ENCODE data around the gene TK1. TPM values are rescaled to one million over a fixed set of nuclear protein-coding genes. Genes with fewer than 3 reads are reported as not detected.

Gene TK1
- total RNA-seq, 1 experiment from 2014 or later: 72.5 TPM

GRCh38 chr17:78154903-78155811 lies 31.7 kb downstream of the TK1 start (continued):
- no peak for TF ChIP-seq PRRX2 (CRISPR knock-in tag; IDR thresholded peaks at IDR 0.05)
- no peak for TF ChIP-seq TP53 (CRISPR knock-in tag; IDR thresholded peaks at IDR 0.05)

- no peak overlapping the region for H3K4me3 Mint-ChIP-seq
- ATAC-seq (no peak), DNase-seq (ENCODE audit: low spot score) (no peak)
- POLR2A ChIA-PET: interaction anchor here (0.6 to 0.8 kb wide), 2 partner anchors 25 to 48 kb away, joined by 3 to 4 read pairs; no protein-coding TSS in a partner anchor
- H3K4me1 Mint-ChIP-seq: no peaks in the 10 kb centered on the region
- CTCF ChIA-PET: interaction anchor here (0.6 to 1.3 kb wide), 3 partner anchors 14 to 270 kb away, joined by 3 to 5 read pairs (median 4); no protein-coding TSS in a partner anchor
- H3K27ac Mint-ChIP-seq: no peak overlapping the region
- H3K9me3 Mint-ChIP-seq: no peaks in the 10 kb centered on the region
- TF ChIP-seq HMGXB4 (CRISPR knock-in tag; IDR thresholded peaks at IDR 0.05) (no peak), MXD4 (CRISPR knock-in tag; IDR thresholded peaks at IDR 0.05; ENCODE audit: borderline replicate concordance) (no peak), SP1 (CRISPR knock-in tag; conservative IDR thresholded peaks at IDR 0.05) (no peak), CREB1 (CRISPR knock-in tag; IDR thresholded peaks at IDR 0.05) (no peak), RELA (CRISPR knock-in tag; IDR thresholded peaks at IDR 0.05; ENCODE audit: borderline replicate concordance) (no peak), IRF2 (CRISPR knock-in tag; IDR thresholded peaks at IDR 0.05; ENCODE audit: borderline replicate concordance, low read depth) (no peak), NR3C1 (CRISPR knock-in tag; conservative IDR thresholded peaks at IDR 0.05; ENCODE audit: low read depth) (no peak), ZNF512 (CRISPR knock-in tag; IDR thresholded peaks at IDR 0.05; ENCODE audit: borderline replicate concordance) (no peak)
- TF ChIP-seq, protein P1, sequence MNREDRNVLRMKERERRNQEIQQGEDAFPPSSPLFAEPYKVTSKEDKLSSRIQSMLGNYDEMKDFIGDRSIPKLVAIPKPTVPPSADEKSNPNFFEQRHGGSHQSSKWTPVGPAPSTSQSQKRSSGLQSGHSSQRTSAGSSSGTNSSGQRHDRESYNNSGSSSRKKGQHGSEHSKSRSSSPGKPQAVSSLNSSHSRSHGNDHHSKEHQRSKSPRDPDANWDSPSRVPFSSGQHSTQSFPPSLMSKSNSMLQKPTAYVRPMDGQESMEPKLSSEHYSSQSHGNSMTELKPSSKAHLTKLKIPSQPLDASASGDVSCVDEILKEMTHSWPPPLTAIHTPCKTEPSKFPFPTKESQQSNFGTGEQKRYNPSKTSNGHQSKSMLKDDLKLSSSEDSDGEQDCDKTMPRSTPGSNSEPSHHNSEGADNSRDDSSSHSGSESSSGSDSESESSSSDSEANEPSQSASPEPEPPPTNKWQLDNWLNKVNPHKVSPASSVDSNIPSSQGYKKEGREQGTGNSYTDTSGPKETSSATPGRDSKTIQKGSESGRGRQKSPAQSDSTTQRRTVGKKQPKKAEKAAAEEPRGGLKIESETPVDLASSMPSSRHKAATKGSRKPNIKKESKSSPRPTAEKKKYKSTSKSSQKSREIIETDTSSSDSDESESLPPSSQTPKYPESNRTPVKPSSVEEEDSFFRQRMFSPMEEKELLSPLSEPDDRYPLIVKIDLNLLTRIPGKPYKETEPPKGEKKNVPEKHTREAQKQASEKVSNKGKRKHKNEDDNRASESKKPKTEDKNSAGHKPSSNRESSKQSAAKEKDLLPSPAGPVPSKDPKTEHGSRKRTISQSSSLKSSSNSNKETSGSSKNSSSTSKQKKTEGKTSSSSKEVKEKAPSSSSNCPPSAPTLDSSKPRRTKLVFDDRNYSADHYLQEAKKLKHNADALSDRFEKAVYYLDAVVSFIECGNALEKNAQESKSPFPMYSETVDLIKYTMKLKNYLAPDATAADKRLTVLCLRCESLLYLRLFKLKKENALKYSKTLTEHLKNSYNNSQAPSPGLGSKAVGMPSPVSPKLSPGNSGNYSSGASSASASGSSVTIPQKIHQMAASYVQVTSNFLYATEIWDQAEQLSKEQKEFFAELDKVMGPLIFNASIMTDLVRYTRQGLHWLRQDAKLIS (CRISPR knock-in tag; IDR thresholded peaks at IDR 0.05; ENCODE audit: borderline replicate concordance): no peak
- no peaks in the 10 kb centered on the region for H3K27me3 Mint-ChIP-seq (ENCODE audit: low read depth)
- H3K36me3 Mint-ChIP-seq: no peaks in the 10 kb centered on the region
Measured at GRCh38 chr17:78151514-78152008, 35.3 kb downstream of the TK1 start.

DNA sequence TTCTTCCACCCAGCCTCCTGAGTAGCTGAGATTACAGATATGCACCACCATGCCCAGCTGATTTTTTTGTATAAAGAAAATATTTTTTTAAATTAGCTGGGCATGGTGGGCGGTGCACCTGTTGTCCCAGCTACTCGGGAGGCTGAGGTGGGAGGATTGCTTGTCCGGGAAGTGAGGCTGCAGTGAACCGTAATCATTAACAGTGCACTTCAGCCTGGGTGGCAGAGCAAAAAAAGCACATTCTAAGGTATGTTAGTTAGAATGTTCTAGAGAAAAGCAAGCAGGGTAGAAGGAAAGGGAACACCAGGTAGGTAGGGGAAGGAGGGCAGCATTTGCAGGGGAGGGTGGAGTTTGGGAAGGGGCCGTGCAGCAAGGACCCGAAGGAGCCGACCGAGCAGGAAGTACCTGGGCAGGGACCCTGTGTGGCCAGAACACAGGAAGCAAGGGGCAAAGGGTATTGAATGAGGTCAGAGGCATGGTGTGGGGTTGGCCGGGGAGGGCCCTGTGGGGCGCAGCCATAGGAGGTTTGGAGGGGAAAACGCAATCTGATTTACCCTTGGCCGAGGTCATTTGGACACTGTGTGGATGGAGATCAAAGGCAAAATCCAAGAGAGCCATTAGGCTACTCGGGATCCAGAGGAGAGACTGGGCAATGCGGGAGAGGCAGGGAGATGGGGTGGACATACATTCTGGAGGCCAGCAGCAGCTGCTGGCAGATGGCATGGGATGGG lies 38.4 kb downstream of the TK1 start:
- no peak overlapping the region for H3K27ac Mint-ChIP-seq
- H3K4me3 Mint-ChIP-seq: no peak overlapping the region
- no peaks in the 10 kb centered on the region for H3K27me3 Mint-ChIP-seq (ENCODE audit: low read depth)
- no peaks in the 10 kb centered on the region for H3K36me3 Mint-ChIP-seq
- DNase-seq (ENCODE audit: low spot score) (no peak), ATAC-seq (no peak)
- POLR2A ChIA-PET: no interaction called here
- CTCF ChIA-PET: interaction anchor here (0.7 to 2.1 kb wide), 3 partner anchors 28 to 135 kb away, joined by 4 to 7 read pairs (median 5); no protein-coding TSS in a partner anchor
- H3K4me1 Mint-ChIP-seq: no peaks in the 10 kb centered on the region
- no peaks in the 10 kb centered on the region for H3K9me3 Mint-ChIP-seq
- no peak for TF ChIP-seq CREM (CRISPR knock-in tag; IDR thresholded peaks at IDR 0.05)
- TF ChIP-seq, protein P2, sequence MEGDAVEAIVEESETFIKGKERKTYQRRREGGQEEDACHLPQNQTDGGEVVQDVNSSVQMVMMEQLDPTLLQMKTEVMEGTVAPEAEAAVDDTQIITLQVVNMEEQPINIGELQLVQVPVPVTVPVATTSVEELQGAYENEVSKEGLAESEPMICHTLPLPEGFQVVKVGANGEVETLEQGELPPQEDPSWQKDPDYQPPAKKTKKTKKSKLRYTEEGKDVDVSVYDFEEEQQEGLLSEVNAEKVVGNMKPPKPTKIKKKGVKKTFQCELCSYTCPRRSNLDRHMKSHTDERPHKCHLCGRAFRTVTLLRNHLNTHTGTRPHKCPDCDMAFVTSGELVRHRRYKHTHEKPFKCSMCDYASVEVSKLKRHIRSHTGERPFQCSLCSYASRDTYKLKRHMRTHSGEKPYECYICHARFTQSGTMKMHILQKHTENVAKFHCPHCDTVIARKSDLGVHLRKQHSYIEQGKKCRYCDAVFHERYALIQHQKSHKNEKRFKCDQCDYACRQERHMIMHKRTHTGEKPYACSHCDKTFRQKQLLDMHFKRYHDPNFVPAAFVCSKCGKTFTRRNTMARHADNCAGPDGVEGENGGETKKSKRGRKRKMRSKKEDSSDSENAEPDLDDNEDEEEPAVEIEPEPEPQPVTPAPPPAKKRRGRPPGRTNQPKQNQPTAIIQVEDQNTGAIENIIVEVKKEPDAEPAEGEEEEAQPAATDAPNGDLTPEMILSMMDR (IDR thresholded peaks at IDR 0.05): no peak
- no peak for TF ChIP-seq ZNF317 (CRISPR knock-in tag; IDR thresholded peaks at IDR 0.05; ENCODE audit: borderline replicate concordance, low read depth)
- TF ChIP-seq, protein P3, sequence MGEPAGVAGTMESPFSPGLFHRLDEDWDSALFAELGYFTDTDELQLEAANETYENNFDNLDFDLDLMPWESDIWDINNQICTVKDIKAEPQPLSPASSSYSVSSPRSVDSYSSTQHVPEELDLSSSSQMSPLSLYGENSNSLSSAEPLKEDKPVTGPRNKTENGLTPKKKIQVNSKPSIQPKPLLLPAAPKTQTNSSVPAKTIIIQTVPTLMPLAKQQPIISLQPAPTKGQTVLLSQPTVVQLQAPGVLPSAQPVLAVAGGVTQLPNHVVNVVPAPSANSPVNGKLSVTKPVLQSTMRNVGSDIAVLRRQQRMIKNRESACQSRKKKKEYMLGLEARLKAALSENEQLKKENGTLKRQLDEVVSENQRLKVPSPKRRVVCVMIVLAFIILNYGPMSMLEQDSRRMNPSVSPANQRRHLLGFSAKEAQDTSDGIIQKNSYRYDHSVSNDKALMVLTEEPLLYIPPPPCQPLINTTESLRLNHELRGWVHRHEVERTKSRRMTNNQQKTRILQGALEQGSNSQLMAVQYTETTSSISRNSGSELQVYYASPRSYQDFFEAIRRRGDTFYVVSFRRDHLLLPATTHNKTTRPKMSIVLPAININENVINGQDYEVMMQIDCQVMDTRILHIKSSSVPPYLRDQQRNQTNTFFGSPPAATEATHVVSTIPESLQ (CRISPR knock-in tag; IDR thresholded peaks at IDR 0.05): no peak
- TF ChIP-seq TEAD4 (CRISPR knock-in tag; IDR thresholded peaks at IDR 0.05): no peak
- no peak for TF ChIP-seq ZNF416 (CRISPR knock-in tag; IDR thresholded peaks at IDR 0.05)

All from WTC11 (cell line).